GM13977 (cell line): ENCODE data around the gene ATP11B.

Experiments used
- DNase-seq: peaks from one replicate; pipeline ENCODE4 v3.0.0; 2012; ENCODE audit warnings: low spot score
- CTCF ChIP-seq: IDR thresholded peaks from 2 replicates; pipeline ENCODE4 v1.5.1; 2012; ENCODE audit warnings: mild to moderate bottlenecking, control low read depth; ENCODE audit not compliant: insufficient read depth; ENCODE audit errors: extremely low read depth, missing control alignments
- in situ Hi-C: fragments of 300-500 bp; cut with MboI; formaldehyde crosslinking; loops from one replicate; pipeline ENCODE4 v1.12.0; 2022; ENCODE audit warnings: low sequenced_read_pairs, low pct_unique_long_range_greater_than_20kb, mixed read lengths, inconsistent platforms; ENCODE audit not compliant: unreplicated experiment

Gene ATP11B

GRCh38 chr3:182905623-182906022, 112.3 kb downstream of the ATP11B start:
- in situ Hi-C loops: loop anchor here (25.0 kb wide), 1 partner anchor 482 kb away; no protein-coding TSS in a partner anchor
- no peak for TF ChIP-seq CTCF
- no peak for DNase-seq

GRCh38 chr3:182906036-182906435, 112.7 kb downstream of the ATP11B start:
- in situ Hi-C loops: loop anchor here (25.0 kb wide), 1 partner anchor 481 kb away; no protein-coding TSS in a partner anchor
- no peak for TF ChIP-seq CTCF
- DNase-seq: no peak

GRCh38 chr3:182908471-182908870, 115.2 kb downstream of the ATP11B start:
- no peak for DNase-seq
- TF ChIP-seq CTCF: no peak
- in situ Hi-C loops: loop anchor here (25.0 kb wide), 1 partner anchor 479 kb away; no protein-coding TSS in a partner anchor

- TF ChIP-seq CTCF: peak; percentile 53
- peak; percentile 13 for DNase-seq
Observed at GRCh38 chr3:182909318-182910040, 116.2 kb downstream of the ATP11B start.

GRCh38 chr3:182910936-182911781, 117.9 kb downstream of the ATP11B start:
- in situ Hi-C loops: loop anchor here (25.0 kb wide), 1 partner anchor 476 kb away; no protein-coding TSS in a partner anchor
- no peak for TF ChIP-seq CTCF
- no peak for DNase-seq

More at GRCh38 chr3:182909318-182910040, 116.2 kb downstream of the ATP11B start:
- in situ Hi-C loops: loop anchor here (25.0 kb wide), 1 partner anchor 478 kb away; no protein-coding TSS in a partner anchor

GRCh38 chr3:182911782-182912111, 118.4 kb downstream of the ATP11B start:
- in situ Hi-C loops: loop anchor here (25.0 kb wide), 1 partner anchor 476 kb away; no protein-coding TSS in a partner anchor

More at GRCh38 chr3:182911782-182912111, 118.4 kb downstream of the ATP11B start:
- no peak for DNase-seq
- TF ChIP-seq CTCF: no peak
